Right lobe of liver (tissue), 6 donors: ENCODE results near the gene ITGB8. TPM values are rescaled to one million over a fixed set of nuclear protein-coding genes. Genes with fewer than 3 reads are reported as not detected.

ENCODE experiments used
- ATAC-seq, 4 donors: fragments of 200-7000 bp; cut with Tn5 transposase; one replicate each; pipeline ENCODE4 v1.9.1; 2020; ENCODE audit warnings: mild to moderate bottlenecking in 4 of 4, moderate library complexity in 4 of 4
- DNase-seq, 3 donors: peaks; one replicate each; pipeline ENCODE4 v3.0.0-alpha.2; 2020
- H3K27ac ChIP-seq, 3 donors: fragments of 200-600 bp; one replicate each; pipeline ENCODE4 v1.8.0; 2022
- H3K27me3 ChIP-seq, 2 donors: fragments of 200-600 bp; one replicate each; pipeline ENCODE4 v1.8.0; 2022
- H3K36me3 ChIP-seq, 4 donors: fragments of 200-600 bp; sonication (generic) in 1 of 4; one replicate each; pipeline versions ENCODE4 v1.5.1 to v1.8.0; 2017 to 2022; ENCODE audit warnings: control low read depth in 1 of 4
- H3K4me1 ChIP-seq, 4 donors: fragments of 200-600 bp; sonication (generic) in 1 of 4; one replicate each; pipeline versions ENCODE4 v1.5.1 to v1.8.0; 2017 to 2022; ENCODE audit warnings: control low read depth in 1 of 4
- H3K4me3 ChIP-seq, 3 donors: fragments of 200-600 bp; one replicate each; pipeline ENCODE4 v1.8.0; 2022
- H3K9me3 ChIP-seq, 4 donors: fragments of 200-600 bp; sonication (generic) in 1 of 4; one replicate each; pipeline versions ENCODE4 v1.5.1 to v1.8.0; 2017 to 2022; ENCODE audit warnings: control low read depth in 1 of 4
- POLR2A ChIP-seq: fragments of 450-650 bp; IDR thresholded peaks from one replicate; pipeline ENCODE4 v1.6.1; 2017; ENCODE audit warnings: antibody characterized with exemption, mild to moderate bottlenecking
- WGBS: methylation state at CpG from one replicate; pipeline ENCODE4 v1.1.6; 2018; ENCODE audit warnings: low coverage, low lambda C conversion rate; ENCODE audit not compliant: insufficient coverage; ENCODE audit errors: missing lambda C conversion rate; 5-methylcytosine and 5-hydroxymethylcytosine counted together
- intact Hi-C, 2 donors: fragments of 100-400 bp; cut with DNase I; formaldehyde crosslinking; loops; one replicate each; pipeline versions ENCODE4 v1.11.2 to v1.14.1; 2022
- total RNA-seq, 6 experiments: library from RNA; depleted of rRNA in 2 of 6; stranded (reverse); fragments of >200 nt in 2 of 6; fragmentation: NEBNext Ultra II Directional in 3 of 6; extraction: Animal tissue kit (Norgen Biotek cat#: 25700) in 3 of 6; gene quantifications; one replicate each; pipeline versions ENCODE4 v1.1.0 to v1.2.4, GENCODE V29; 2016 to 2023
- TF ChIP-seq, protein P1 (sequence below), 4 donors: fragments of 200-600 bp in 3 of 4; fragments of 450-650 bp in 1 of 4; IDR thresholded peaks; one replicate each; pipeline versions ENCODE4 v1.5.1 to v1.8.0; 2016 to 2022; ENCODE audit warnings: antibody characterized with exemption in 4 of 4, mild to moderate bottlenecking in 2 of 4
- donor health status: DM: no; HTN: yes; CAD: no.
- donor health status: DM: no; HTN: no; CAD: no.
- donor health status: DM: no; HTN: no; CAD: no.
- donor health status: DM: no; HTN: yes; CAD: no.
- donor health status: DM: no; HTN: yes; CAD: no.

The ITGB8 gene
- total RNA-seq, 6 experiments from 2014 or later, result 0.43 to 0.70 (median 0.56) TPM

DNA sequence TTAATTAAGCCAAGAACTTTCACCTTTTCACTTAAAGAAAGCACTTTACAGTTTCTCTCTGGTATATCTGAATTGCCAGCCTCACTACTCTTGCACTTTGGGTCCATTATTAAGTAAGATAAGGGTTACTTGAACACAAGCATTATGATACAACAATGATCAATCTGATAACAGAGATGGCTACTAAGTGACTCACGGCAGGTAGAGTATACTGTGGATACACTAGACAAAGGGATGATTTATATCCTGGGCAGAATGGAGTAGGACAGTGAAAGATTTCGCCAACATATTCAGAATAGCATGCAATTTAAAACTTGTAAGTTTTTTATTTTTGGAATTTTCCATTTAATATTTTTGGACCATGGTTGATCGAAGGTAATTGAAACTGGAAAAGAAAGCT is 34.3 kb upstream of the ITGB8 start:
- Histone ChIP-seq H3K4me3 (no peak overlapping the region), H3K4me1 (no peaks in the 10 kb centered on the region), H3K9me3 (no peaks in the 10 kb centered on the region), H3K36me3 (no peaks in the 10 kb centered on the region), H3K27ac (no peak overlapping the region), H3K27me3 (no peaks in the 10 kb centered on the region)
- ATAC-seq (no peak), DNase-seq (no peak)
- intact Hi-C loops, result no loop called here
- WGBS, result 55% methylated on average over 3 of the region's 3 CpGs
- TF ChIP-seq, protein P1, sequence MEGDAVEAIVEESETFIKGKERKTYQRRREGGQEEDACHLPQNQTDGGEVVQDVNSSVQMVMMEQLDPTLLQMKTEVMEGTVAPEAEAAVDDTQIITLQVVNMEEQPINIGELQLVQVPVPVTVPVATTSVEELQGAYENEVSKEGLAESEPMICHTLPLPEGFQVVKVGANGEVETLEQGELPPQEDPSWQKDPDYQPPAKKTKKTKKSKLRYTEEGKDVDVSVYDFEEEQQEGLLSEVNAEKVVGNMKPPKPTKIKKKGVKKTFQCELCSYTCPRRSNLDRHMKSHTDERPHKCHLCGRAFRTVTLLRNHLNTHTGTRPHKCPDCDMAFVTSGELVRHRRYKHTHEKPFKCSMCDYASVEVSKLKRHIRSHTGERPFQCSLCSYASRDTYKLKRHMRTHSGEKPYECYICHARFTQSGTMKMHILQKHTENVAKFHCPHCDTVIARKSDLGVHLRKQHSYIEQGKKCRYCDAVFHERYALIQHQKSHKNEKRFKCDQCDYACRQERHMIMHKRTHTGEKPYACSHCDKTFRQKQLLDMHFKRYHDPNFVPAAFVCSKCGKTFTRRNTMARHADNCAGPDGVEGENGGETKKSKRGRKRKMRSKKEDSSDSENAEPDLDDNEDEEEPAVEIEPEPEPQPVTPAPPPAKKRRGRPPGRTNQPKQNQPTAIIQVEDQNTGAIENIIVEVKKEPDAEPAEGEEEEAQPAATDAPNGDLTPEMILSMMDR (IDR thresholded peaks at IDR 0.05), result no peak
- TF ChIP-seq POLR2A, result no peak

DNA sequence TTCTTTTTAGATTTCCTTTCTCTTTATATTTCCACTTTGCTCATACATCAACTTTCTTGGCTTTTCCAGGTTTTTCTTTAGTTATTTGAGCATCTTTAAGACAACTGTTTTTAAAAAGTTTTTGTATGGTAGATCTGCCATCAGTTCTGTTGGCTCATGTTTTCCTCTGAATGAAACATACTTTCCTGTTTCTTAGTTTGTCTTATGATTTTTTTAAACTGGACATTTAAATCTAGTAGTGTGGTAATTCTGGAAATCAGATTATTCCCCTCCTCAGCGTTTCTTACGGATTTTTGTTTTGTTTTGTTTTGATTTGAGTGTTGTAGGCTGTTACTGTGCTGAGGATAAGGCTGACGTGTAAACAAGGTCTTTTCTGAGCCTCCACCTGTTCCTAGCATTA is 33.8 kb upstream of the ITGB8 start:
- DNase-seq (no peak), ATAC-seq (no peak)
- TF ChIP-seq, protein P1 (IDR thresholded peaks at IDR 0.05), result no peak
- TF ChIP-seq POLR2A, result no peak
- Histone ChIP-seq H3K27me3 (no peaks in the 10 kb centered on the region), H3K9me3 (no peaks in the 10 kb centered on the region), H3K27ac (no peak overlapping the region), H3K4me1 (no peaks in the 10 kb centered on the region), H3K4me3 (no peak overlapping the region), H3K36me3 (no peaks in the 10 kb centered on the region)
- 25% methylated on average over 3 of the region's 3 CpGs for WGBS
- intact Hi-C loops, result no loop called here

DNA sequence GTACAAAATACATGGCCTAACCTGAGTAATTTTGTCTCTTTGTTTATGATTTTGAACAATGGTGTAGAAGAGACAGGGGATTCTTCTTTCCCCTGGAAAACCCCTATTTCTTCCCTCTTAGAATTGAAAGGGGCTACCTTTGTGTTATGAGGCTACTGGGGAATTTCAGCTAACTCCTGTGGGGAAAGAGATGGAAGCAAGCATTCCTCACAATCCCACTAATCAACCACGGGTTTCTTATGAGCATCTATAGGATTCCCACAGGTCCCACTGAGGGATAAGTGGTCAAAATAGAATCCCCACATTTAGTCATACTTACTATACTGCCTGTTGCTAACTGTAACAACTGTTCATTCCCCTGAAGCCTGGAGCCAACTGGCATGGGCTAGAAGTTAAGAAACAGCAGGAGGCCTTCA is 32.2 kb upstream of the ITGB8 start:
- WGBS, result 50% methylated on average over 1 of the region's 1 CpG
- H3K27ac ChIP-seq, result no peak overlapping the region
- no peaks in the 10 kb centered on the region for H3K4me1 ChIP-seq
- no peak for DNase-seq
- intact Hi-C loops, result no loop called here
- no peaks in the 10 kb centered on the region for H3K9me3 ChIP-seq
- no peaks in the 10 kb centered on the region for H3K36me3 ChIP-seq
- no peak for TF ChIP-seq POLR2A
- TF ChIP-seq, protein P1 (IDR thresholded peaks at IDR 0.05), result no peak
- no peaks in the 10 kb centered on the region for H3K27me3 ChIP-seq
- ATAC-seq, result no peak
- no peak overlapping the region for H3K4me3 ChIP-seq

DNA sequence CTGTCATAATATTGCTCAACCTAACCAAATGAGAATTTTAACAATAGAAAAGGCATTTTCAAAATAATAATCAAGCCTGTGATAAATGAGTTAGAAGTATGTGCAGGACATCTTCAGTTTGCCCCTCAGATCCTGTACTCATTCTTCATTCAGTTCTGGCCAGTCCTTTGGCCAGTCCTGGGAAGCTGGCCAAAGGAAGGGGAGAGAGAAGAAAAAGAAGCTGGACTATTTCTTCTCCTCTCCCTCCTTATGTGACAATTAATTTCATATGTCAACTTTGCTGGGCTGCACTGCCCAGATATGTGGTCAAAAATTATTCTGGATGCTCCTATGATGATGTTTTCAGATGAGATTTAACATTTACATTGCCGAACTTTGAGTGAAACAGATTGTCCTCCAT is 31.6 kb upstream of the ITGB8 start:
- ATAC-seq, result no peak
- intact Hi-C loops, result no loop called here
- H3K36me3 ChIP-seq, result no peaks in the 10 kb centered on the region

More for the DNA sequence above, 31.6 kb upstream of the ITGB8 start:
- Histone ChIP-seq H3K4me1 (no peaks in the 10 kb centered on the region), H3K9me3 (no peaks in the 10 kb centered on the region), H3K27me3 (no peaks in the 10 kb centered on the region), H3K4me3 (no peak overlapping the region), H3K27ac (no peak overlapping the region)
- DNase-seq, result no peak
- 47% methylated on average over 1 of the region's 1 CpG for WGBS
- TF ChIP-seq, protein P1 (IDR thresholded peaks at IDR 0.05), result no peak
- no peak for TF ChIP-seq POLR2A
